GM19452 (cell line): ENCODE data around the gene IPO5.

Experiments used
- ATAC-seq: cut with Tn5 transposase; IDR thresholded peaks from one replicate; pipeline ENCODE4 v1.9.1; 2021; ENCODE audit not compliant: unreplicated experiment

The IPO5 gene

GRCh38 chr13:97953376-97953970 lies at the start of gene IPO5:
Gene IPO5, plus strand, starts transcription at chr13:97953675. Its CDS starts 23,022 bp downstream, at chr13:97976697.
- no peak for ATAC-seq

DNA sequence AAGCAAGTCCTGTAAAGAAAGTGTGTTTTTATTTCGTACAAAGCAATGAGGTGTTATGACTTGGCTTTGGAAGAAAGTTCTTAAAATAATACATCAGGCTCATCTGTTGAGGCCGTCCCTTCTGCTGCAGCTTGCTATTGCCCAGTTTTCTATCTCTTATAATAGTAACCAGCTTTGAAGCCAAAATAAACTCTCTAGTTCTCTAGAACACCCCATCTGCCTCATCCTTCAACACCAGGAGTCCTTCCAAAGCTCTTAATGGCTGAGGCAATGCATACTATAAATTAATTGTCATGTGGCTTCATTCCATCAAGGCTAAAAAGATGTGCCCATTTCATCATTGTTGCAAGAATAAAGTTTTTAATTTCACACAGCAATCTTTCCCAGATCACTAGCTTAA lies 49.4 kb upstream of the IPO5 start:
- ATAC-seq: no peak

GRCh38 chr13:97905517-97905916 lies 48.0 kb upstream of the IPO5 start:
- ATAC-seq: no peak

- ATAC-seq: no peak
These were observed 42.0 kb upstream of the IPO5 start for GRCh38 chr13:97911311-97912138.

GRCh38 chr13:97912139-97912535 lies 41.3 kb upstream of the IPO5 start:
- ATAC-seq: no peak

DNA sequence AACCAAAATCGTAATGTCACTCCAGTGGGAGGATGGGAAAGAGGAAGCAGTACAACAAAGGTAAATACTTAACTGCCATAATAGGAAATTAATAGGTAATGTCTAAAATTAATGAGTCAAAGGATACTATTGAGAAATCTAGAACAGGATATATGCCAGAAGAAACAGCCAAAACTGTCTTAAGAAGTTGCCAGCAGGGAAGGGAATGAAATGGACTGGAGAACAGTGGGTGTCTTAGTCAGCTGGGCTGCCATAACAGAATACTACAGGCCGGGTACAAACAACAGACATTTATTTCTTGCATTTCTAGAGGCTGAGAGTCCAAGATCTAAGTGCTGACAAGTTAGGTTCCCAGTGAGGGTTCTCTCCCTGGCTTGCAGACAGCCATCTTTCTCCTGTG lies 40.3 kb upstream of the IPO5 start:
- ATAC-seq: no peak

GRCh38 chr13:97914540-97914939 lies 38.9 kb upstream of the IPO5 start:
- ATAC-seq: no peak

GRCh38 chr13:97921176-97921816 lies 32.2 kb upstream of the IPO5 start:
- no peak for ATAC-seq

DNA sequence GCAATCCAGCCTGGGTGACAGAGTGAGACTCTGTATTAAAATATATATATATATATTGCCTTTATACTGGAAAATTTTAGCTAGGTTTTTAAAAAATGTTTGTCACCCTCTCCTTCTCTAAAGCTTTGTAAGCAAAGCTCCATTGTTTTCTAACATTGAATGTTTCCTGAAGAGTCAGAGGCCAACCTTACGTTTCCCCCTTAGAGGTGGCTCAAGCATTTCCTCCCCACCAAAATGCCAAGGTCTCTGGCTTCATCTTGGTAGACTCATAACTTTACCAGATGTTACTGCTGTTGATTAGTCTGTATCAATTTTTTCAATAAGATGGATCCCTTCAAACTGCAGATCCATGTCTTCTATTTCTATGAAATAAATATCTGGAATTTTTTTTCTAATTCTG lies 25.2 kb upstream of the IPO5 start:
- ATAC-seq: no peak

DNA sequence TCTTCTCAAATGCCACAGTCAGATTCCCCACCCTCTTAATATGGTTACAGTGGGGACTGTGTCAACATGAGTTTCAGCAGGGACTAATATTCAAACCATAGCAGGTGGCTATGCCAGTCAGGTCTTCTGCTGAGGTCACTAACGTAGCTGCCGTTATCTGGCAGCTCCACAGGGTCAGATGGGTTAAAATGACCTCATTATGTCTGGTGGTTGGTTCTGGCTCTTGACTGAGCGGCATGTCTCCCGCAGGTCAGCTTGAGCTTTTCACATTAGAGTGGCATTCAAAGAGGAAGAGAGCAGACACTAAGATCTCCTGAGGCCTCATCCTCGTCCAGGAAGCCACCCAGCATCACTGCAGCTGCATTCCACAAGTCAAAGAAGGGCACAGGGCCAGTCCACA lies 21.4 kb upstream of the IPO5 start:
- no peak for ATAC-seq

- no peak for ATAC-seq
These were observed 20.8 kb upstream of the IPO5 start for GRCh38 chr13:97932647-97933046.

GRCh38 chr13:97933776-97934175 lies 19.7 kb upstream of the IPO5 start:
- no peak for ATAC-seq

- ATAC-seq: no peak
These were observed 18.9 kb upstream of the IPO5 start for GRCh38 chr13:97934590-97934989.

DNA sequence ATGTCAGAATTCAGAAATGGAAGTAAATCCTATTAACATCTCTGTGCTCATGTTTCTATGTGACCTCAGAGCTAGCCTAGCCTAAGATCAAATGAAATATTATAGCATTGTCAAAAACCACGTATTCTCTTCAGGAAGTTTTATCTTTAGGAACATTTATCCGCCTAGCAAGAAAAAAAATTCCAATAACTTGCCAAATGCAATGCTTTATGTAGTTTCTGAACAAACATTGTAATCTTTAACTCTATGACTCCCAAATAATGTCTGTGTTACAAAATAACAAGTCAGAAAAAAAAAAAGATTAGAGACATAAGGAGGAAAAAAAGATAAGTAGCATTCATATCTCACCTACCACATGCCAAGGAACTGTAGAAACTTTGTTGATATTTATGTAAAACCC lies 18.4 kb upstream of the IPO5 start:
- no peak for ATAC-seq

GRCh38 chr13:97936036-97936435 lies 17.4 kb upstream of the IPO5 start:
- no peak for ATAC-seq

- ATAC-seq: no peak
These were observed 14.6 kb upstream of the IPO5 start for GRCh38 chr13:97938706-97939475.

DNA sequence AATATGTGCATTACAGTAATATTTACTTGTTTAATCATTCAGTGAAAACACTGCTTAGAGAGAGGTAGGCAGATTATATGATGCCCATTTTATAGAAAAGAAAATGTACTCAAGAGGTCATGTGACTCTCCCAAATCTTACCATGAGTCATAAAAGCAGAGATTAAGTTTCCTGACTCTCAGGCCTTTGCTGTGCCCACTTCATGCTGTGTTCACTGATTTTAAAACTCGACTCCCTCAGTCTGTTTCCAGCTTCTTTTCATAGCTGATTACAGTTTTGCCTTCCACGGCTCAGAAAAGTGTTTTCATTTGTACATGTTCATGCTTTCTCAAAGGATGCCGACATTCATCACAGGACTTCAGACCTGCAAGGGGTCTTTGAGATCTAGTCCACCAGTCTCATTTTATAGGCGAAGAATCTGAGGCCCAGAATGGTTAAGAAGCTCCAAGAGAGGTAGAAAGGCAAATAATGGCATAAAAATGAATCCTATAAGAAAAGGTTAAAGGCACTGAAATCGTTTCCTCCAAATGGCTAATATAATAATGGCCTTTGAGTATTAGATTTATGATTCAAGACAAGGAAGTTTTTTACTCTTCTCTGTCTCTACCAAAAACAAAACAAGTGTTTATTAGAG lies 9.0 kb upstream of the IPO5 start:
- ATAC-seq: no peak

DNA sequence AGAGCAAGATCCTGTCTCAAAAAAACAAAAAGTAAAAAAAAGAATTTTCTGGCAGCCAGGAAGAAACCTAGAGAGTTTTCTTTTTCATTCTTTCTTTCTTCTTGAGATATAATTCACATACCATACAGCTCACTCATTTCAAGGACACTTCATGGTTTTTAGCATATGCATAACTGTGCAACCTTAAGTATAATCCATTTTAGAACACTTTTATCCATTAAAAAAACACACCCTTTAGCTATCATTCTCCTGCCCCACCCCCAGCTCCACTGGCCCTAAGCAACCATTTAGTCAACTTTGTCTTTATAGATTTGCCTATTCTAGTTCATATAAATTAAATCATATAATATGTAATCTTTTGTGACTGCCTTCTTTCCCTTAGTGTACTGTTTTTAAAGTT lies 8.1 kb upstream of the IPO5 start:
- ATAC-seq: no peak

- no peak for ATAC-seq
These were observed 7.6 kb upstream of the IPO5 start for GRCh38 chr13:97945792-97946419.

GRCh38 chr13:97946951-97947588 lies 6.4 kb upstream of the IPO5 start:
- ATAC-seq: no peak
